Measurements from ENCODE around the gene CDON. TPM values are rescaled to one million over a fixed set of nuclear protein-coding genes. Genes with fewer than 3 reads are reported as not detected.

CDON gene
- total and polyA plus RNA-seq, 12 donors = 1.4 to 17.1 (median 8.9) TPM

DNA sequence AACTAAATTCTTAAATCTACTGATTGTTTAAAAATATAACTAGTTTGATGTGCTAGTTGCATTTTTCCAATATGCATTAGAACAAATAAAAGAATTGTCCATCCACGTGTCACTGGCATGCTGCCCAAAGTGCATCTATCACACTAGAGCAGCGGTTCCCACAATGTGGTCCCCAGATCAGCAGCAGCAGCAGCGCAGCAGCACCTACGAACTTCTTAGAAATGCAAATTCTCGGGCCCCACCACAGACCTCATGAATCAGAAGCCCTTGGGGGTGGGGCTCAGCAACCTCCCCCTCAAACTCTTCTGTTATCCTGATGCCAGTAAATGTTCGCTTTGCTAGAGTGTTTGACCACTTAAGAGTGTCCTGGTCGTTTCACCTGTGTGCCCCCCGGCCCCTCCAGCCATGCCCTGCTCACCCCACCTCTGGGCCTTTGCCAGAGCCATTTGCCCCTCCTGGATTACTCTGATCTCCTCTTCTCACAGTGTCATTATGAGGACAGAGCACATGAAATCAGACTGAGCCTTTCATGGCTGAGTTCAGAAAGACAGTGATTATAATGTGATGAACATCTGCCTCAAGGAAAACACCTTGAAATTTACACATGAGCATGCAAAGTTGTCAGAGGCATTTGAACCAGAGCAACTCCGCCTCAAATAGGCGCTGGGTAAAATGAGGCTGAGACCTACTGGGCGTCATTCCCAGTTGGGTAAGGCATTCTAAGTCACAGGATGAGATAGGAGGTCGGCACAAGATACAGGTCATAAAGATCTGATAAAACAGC is 129.4 kb downstream of the CDON start:
- Histone ChIP-seq H3K36me3 (no peaks in the 10 kb centered on the region), H3K27ac (no peak overlapping the region), H3K4me3 (no peak overlapping the region), H3K4me1 (no peaks in the 10 kb centered on the region), H3K9me3 (no peaks in the 10 kb centered on the region), H3K27me3 (peaks cover 0 to 18% (median 0%) of the 10 kb centered on the region in 7 donors)
- intact Hi-C loops (cut with DNase I) = loop anchor here in 1 of 10 donors (5.0 to 10.0 kb wide), 2 partner anchors 62 to 254 kb away; no protein-coding TSS in a partner anchor
- DNase-seq = no peak
- 70 to 73% methylated on average over 12 of the region's 12 CpGs for WGBS, 2 donors
- ATAC-seq = no peak
- no peak for TF ChIP-seq CTCF (IDR thresholded peaks at IDR 0.05)

GRCh38 chr11:125932301-125932700 is 130.4 kb downstream of the CDON start:
- WGBS, 2 donors = 84 to 86% methylated on average over 9 of the region's 9 CpGs
- no peak overlapping the region for H3K4me3 ChIP-seq
- intact Hi-C loops (cut with DNase I) = loop anchor here in 1 of 10 donors (5.0 to 10.0 kb wide), 2 partner anchors 62 to 255 kb away; no protein-coding TSS in a partner anchor
- no peaks in the 10 kb centered on the region for H3K9me3 ChIP-seq
- peaks cover 0 to 18% (median 0%) of the 10 kb centered on the region in 7 donors for H3K27me3 ChIP-seq
- H3K36me3 ChIP-seq = no peaks in the 10 kb centered on the region
- H3K4me1 ChIP-seq = no peaks in the 10 kb centered on the region
- no peak overlapping the region for H3K27ac ChIP-seq
- DNase-seq (no peak), ATAC-seq (no peak)
- TF ChIP-seq CTCF (IDR thresholded peaks at IDR 0.05) = no peak

GRCh38 chr11:125931668-125932067 is 131.0 kb downstream of the CDON start:
- 86 to 92% methylated on average over 6 of the region's 6 CpGs for WGBS, 2 donors
- H3K4me1 ChIP-seq = no peaks in the 10 kb centered on the region
- ATAC-seq (no peak), DNase-seq (no peak)
- TF ChIP-seq CTCF (IDR thresholded peaks at IDR 0.05) = no peak
- no peaks in the 10 kb centered on the region for H3K9me3 ChIP-seq
- peaks cover 0 to 18% (median 0%) of the 10 kb centered on the region in 7 donors for H3K27me3 ChIP-seq
- H3K36me3 ChIP-seq = no peaks in the 10 kb centered on the region
- no peak overlapping the region for H3K4me3 ChIP-seq
- no peak overlapping the region for H3K27ac ChIP-seq
- intact Hi-C loops (cut with DNase I) = loop anchor here in 1 of 10 donors (5.0 to 10.0 kb wide), 2 partner anchors 63 to 256 kb away; no protein-coding TSS in a partner anchor

DNA sequence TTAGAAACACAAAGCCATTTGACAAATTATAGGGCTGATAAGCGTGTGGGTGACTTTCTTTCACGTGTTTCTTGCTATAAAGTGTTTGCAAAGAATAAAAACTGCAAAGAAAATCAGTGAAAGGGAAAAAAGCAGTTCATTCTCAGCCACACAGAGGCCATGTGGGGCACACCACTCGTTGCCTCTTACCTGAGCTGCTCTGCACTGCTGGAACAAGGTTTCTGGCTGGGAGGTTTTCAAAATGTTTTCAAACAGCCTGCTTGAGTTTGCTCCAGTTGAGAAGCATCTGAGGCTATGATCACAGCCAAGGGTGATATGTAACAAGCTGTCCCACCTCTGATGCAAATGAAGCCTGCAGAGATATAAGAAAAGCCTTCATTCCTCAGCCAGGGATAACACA is 131.6 kb downstream of the CDON start:
- no peaks in the 10 kb centered on the region for H3K4me1 ChIP-seq
- intact Hi-C loops (cut with DNase I) = loop anchor here in 1 of 10 donors (5.0 to 10.0 kb wide), 2 partner anchors 64 to 256 kb away; no protein-coding TSS in a partner anchor
- no peak overlapping the region for H3K27ac ChIP-seq
- WGBS, 2 donors = 80 to 83% methylated on average over 3 of the region's 3 CpGs
- H3K4me3 ChIP-seq = no peak overlapping the region
- H3K27me3 ChIP-seq = peaks cover 0 to 21% (median 0%) of the 10 kb centered on the region in 7 donors
- ATAC-seq (no peak), DNase-seq (no peak)
- no peaks in the 10 kb centered on the region for H3K36me3 ChIP-seq
- TF ChIP-seq CTCF (IDR thresholded peaks at IDR 0.05) = no peak
- H3K9me3 ChIP-seq = no peaks in the 10 kb centered on the region

Data from heart right ventricle (tissue), 16 donors.